Measurements from ENCODE around the gene KIAA0513.

- TF ChIP-seq CTCF (IDR thresholded peaks at IDR 0.05): no peak
- TF ChIP-seq POLR2A (IDR thresholded peaks at IDR 0.05): no peak
Observed at GRCh38 chr16:85094176-85094805, 66.7 kb downstream of the KIAA0513 start.

Data from thyroid gland (tissue), 4 donors.